T-cell (primary cell): ENCODE data around the gene ZKSCAN5. TPM values are rescaled to one million over a fixed set of nuclear protein-coding genes. Genes with fewer than 3 reads are reported as not detected.
"Not testable (repeated sequence)": the region's sequence is repeated elsewhere in the genome, so short reads cannot be mapped to it uniquely, and the experiment has no call there.

Source experiments
- ATAC-seq, 4 experiments: fragments of 200-7000 bp in 3 of 4; fragments of 150-1000 bp in 1 of 4; cut with Tn5 transposase; replicated peaks in 1 of 4; 1 replicate in 3 of 4; 2 replicates in 1 of 4; pipeline ENCODE4 v1.10.0; 2021; ENCODE audit warnings: moderate library complexity in 3 of 4, mild to moderate bottlenecking in 2 of 4, moderate number of reproducible peaks in 1 of 4
- CTCF ChIA-PET, 2 donors: fragments of 300-600 bp; sonication (Branson Sonifier 250); formaldehyde crosslinking; loops; one replicate each; lab custom pipeline; 2022; ENCODE audit warnings: antibody characterized with exemption in 2 of 2; lab: Charles Lee
- POLR2A ChIA-PET, 2 donors: fragments of 300-600 bp; sonication (Branson Sonifier 250); formaldehyde crosslinking; loops; one replicate each; lab custom pipeline; 2022; ENCODE audit warnings: antibody characterized with exemption in 2 of 2; lab: Charles Lee
- DNase-seq, 35 experiments: peaks; one replicate each; pipeline versions ENCODE4 v3.0.0 to v3.0.0-alpha.2; 2013 to 2023
- H3K27ac ChIP-seq: one replicate; pipeline ENCODE4 v1.5.1; 2013; ENCODE audit warnings: low read length
- H3K27me3 ChIP-seq, 2 experiments: replicated peaks in 1 of 2; 1 replicate in 1 of 2; 2 replicates in 1 of 2; pipeline versions ENCODE4 v1.6.1 to v1.7.0; 2013; ENCODE audit warnings: low read length in 1 of 2, mixed read lengths in 1 of 2; ENCODE audit not compliant: control insufficient read depth in 2 of 2, insufficient read depth in 2 of 2; ENCODE audit errors: extremely low read depth in 1 of 2
- H3K36me3 ChIP-seq, 2 donors: 1 replicate in 1 of 2; 2 replicates in 1 of 2; pipeline versions ENCODE4 v1.6.1 to v1.7.0; 2013; ENCODE audit warnings: low read length in 1 of 2; ENCODE audit not compliant: control insufficient read depth in 2 of 2, insufficient read depth in 1 of 2; ENCODE audit errors: extremely low read depth in 1 of 2
- H3K4me1 ChIP-seq, 2 experiments: 1 replicate in 1 of 2; 2 replicates in 1 of 2; pipeline versions ENCODE4 v1.6.1 to v1.7.0; 2013; ENCODE audit warnings: low read length in 2 of 2, mixed read lengths in 1 of 2; ENCODE audit not compliant: insufficient read depth in 2 of 2, control insufficient read depth in 1 of 2; ENCODE audit errors: extremely low read depth in 1 of 2
- H3K4me3 ChIP-seq, 2 donors: 1 replicate in 1 of 2; 2 replicates in 1 of 2; pipeline versions ENCODE4 v1.5.1 to v1.7.0; 2013; ENCODE audit warnings: mild to moderate bottlenecking in 2 of 2, low read length in 1 of 2, moderate library complexity in 1 of 2; ENCODE audit not compliant: control insufficient read depth in 1 of 2; ENCODE audit errors: extremely low read depth in 1 of 2
- H3K9me3 ChIP-seq: 2 replicates; pipeline ENCODE4 v1.7.0; 2013
- H3K27ac Mint-ChIP-seq, 2 donors: one replicate each; pipeline ENCODE4 v1.8.0; 2020 to 2021; ENCODE audit warnings: mild to moderate bottlenecking in 2 of 2, mixed read lengths in 2 of 2
- H3K27me3 Mint-ChIP-seq, 2 donors: one replicate each; pipeline ENCODE4 v1.8.0; 2021 to 2022; ENCODE audit warnings: mixed read lengths in 2 of 2
- H3K36me3 Mint-ChIP-seq: one replicate; pipeline ENCODE4 v1.8.0; 2021; ENCODE audit warnings: mixed read lengths
- H3K4me1 Mint-ChIP-seq, 3 donors: one replicate each; pipeline ENCODE4 v1.8.0; 2020 to 2022; ENCODE audit warnings: mixed read lengths in 3 of 3, mild to moderate bottlenecking in 1 of 3
- H3K4me3 Mint-ChIP-seq, 3 donors: one replicate each; pipeline ENCODE4 v1.8.0; 2020 to 2022; ENCODE audit warnings: mild to moderate bottlenecking in 3 of 3, mixed read lengths in 3 of 3, moderate library complexity in 3 of 3
- H3K9me3 Mint-ChIP-seq, 3 donors: one replicate each; pipeline ENCODE4 v1.8.0; 2020 to 2022; ENCODE audit warnings: mixed read lengths in 3 of 3
- WGBS: methylation state at CpG from one replicate; pipeline ENCODE4 v1.1.5; 2013; ENCODE audit warnings: missing lambda C conversion rate; ENCODE audit not compliant: insufficient coverage; 5-methylcytosine and 5-hydroxymethylcytosine counted together
- total RNA-seq, 35 experiments: library from RNA in 6 of 35; stranded (reverse) in 6 of 35; fragments of 120-200 nt in 1 of 35; gene quantifications; one replicate each; pipeline versions ENCODE4 v1.2.1 to v1.2.4 and lab custom pipeline; 2013 to 2026

The ZKSCAN5 gene
- total RNA-seq, 5 donors from 2014 or later (not counting 1 experiment from before 2014, with no cell fraction given): 5.4 to 9.1 (median 8.2) TPM

- WGBS: no CpG with 5 or more reads among the region's 2 CpGs
These were observed 58.4 kb downstream of the ZKSCAN5 start for GRCh38 chr7:99562832-99563231.

GRCh38 chr7:99563650-99564049 is 59.2 kb downstream of the ZKSCAN5 start:
- Mint-ChIP-seq H3K4me1 (peaks cover 44 to 47% (median 47%) of the 10 kb centered on the region in 3 donors), H3K27ac (peak overlapping the region; percentile 31 to 78), H3K27me3 (no peaks in the 10 kb centered on the region), H3K4me3 (no peak overlapping the region), H3K9me3 (no peaks in the 10 kb centered on the region), H3K36me3 (peaks cover 44% of the 10 kb centered on the region)
- CTCF ChIA-PET: no interaction called here
- ATAC-seq (no peak), DNase-seq (no peak)
- POLR2A ChIA-PET: no interaction called here
- Histone ChIP-seq H3K36me3 (peaks cover 16 to 65% of the 10 kb centered on the region in 2 donors), H3K4me3 (no peak overlapping the region), H3K27me3 (no peaks in the 10 kb centered on the region), H3K4me1 (peaks cover 5 to 20% of the 10 kb centered on the region in 2 experiments), H3K27ac (no peak overlapping the region), H3K9me3 (no peaks in the 10 kb centered on the region)
- 100% methylated on average over 6 of the region's 10 CpGs for WGBS

More at GRCh38 chr7:99562832-99563231, 58.4 kb downstream of the ZKSCAN5 start:
- peak overlapping the region; percentile 54 to 65 for H3K27ac Mint-ChIP-seq
- H3K4me1 Mint-ChIP-seq: peaks cover 49 to 52% (median 49%) of the 10 kb centered on the region in 3 donors
- DNase-seq (peak in 2 of 35 experiments; percentile 5 to 9), ATAC-seq (peak in 2 of 4 experiments; percentile 26)
- ChIA-PET POLR2A (no interaction called here), CTCF (no interaction called here)
- peaks cover 46% of the 10 kb centered on the region for H3K36me3 Mint-ChIP-seq
- H3K9me3 Mint-ChIP-seq: no peaks in the 10 kb centered on the region
- no peaks in the 10 kb centered on the region for H3K9me3 ChIP-seq
- peaks cover 16 to 65% of the 10 kb centered on the region in 2 donors for H3K36me3 ChIP-seq
- H3K27ac ChIP-seq: no peak overlapping the region
- no peaks in the 10 kb centered on the region for H3K27me3 Mint-ChIP-seq
- no peak overlapping the region for H3K4me3 ChIP-seq
- no peak overlapping the region for H3K4me3 Mint-ChIP-seq
- H3K27me3 ChIP-seq: no peaks in the 10 kb centered on the region
- peaks cover 5 to 21% of the 10 kb centered on the region in 2 experiments for H3K4me1 ChIP-seq

- H3K4me1 ChIP-seq, H3K27ac Mint-ChIP-seq, H3K9me3 ChIP-seq, ATAC-seq, H3K27me3 ChIP-seq, POLR2A ChIA-PET, DNase-seq, H3K4me3 Mint-ChIP-seq, CTCF ChIA-PET, H3K27ac ChIP-seq, H3K27me3 Mint-ChIP-seq, H3K4me3 ChIP-seq, H3K9me3 Mint-ChIP-seq: not testable (repeated sequence)
- 100% methylated on average over 2 of the region's 7 CpGs for WGBS
- peaks cover 7 to 55% of the 10 kb centered on the region in 2 donors for H3K36me3 ChIP-seq
- Mint-ChIP-seq H3K36me3 (peaks cover 56% of the 10 kb centered on the region), H3K4me1 (peaks cover 14 to 21% (median 19%) of the 10 kb centered on the region in 3 donors)
These were observed 64.3 kb downstream of the ZKSCAN5 start for GRCh38 chr7:99568770-99569169.

- Histone ChIP-seq H3K27me3 (no peaks in the 10 kb centered on the region), H3K4me3 (no peak overlapping the region), H3K9me3 (no peaks in the 10 kb centered on the region), H3K4me1 (no peaks in the 10 kb centered on the region), H3K27ac (no peak overlapping the region), H3K36me3 (peaks cover 0 to 28% of the 10 kb centered on the region in 2 donors)
- CTCF ChIA-PET: no interaction called here
- ATAC-seq (no peak), DNase-seq (no peak)
- H3K4me1 Mint-ChIP-seq: peaks cover 3 to 7% (median 4%) of the 10 kb centered on the region in 3 donors
- no peaks in the 10 kb centered on the region for H3K9me3 Mint-ChIP-seq
- 100% methylated on average over 2 of the region's 3 CpGs for WGBS
- no peaks in the 10 kb centered on the region for H3K27me3 Mint-ChIP-seq
- peaks cover 42% of the 10 kb centered on the region for H3K36me3 Mint-ChIP-seq
- no peak overlapping the region for H3K4me3 Mint-ChIP-seq
- POLR2A ChIA-PET: interaction anchor here in 1 of 2 donors (0.6 kb wide), 1 partner anchor 1054 kb away, joined by 3 read pairs; no protein-coding TSS in a partner anchor
- H3K27ac Mint-ChIP-seq: peak overlapping the region in 1 of 2 donors; percentile 2
These were observed 67.3 kb downstream of the ZKSCAN5 start for GRCh38 chr7:99571768-99572167.

- WGBS: no CpG with 5 or more reads among the region's 1 CpG
- no peak overlapping the region for H3K27ac ChIP-seq
- POLR2A ChIA-PET: no interaction called here
- H3K9me3 Mint-ChIP-seq: no peaks in the 10 kb centered on the region
- H3K9me3 ChIP-seq: no peaks in the 10 kb centered on the region
- peaks cover 0 to 24% of the 10 kb centered on the region in 2 donors for H3K36me3 ChIP-seq
- no peak overlapping the region for H3K4me3 Mint-ChIP-seq
- DNase-seq (no peak), ATAC-seq (no peak)
- no peaks in the 10 kb centered on the region for H3K4me1 ChIP-seq
- H3K27ac Mint-ChIP-seq: no peak overlapping the region
- H3K36me3 Mint-ChIP-seq: peaks cover 42% of the 10 kb centered on the region
- peaks cover 3 to 7% (median 4%) of the 10 kb centered on the region in 3 donors for H3K4me1 Mint-ChIP-seq
- H3K27me3 Mint-ChIP-seq: no peaks in the 10 kb centered on the region
- no peak overlapping the region for H3K4me3 ChIP-seq
- CTCF ChIA-PET: no interaction called here
- H3K27me3 ChIP-seq: no peaks in the 10 kb centered on the region
These were observed 68.8 kb downstream of the ZKSCAN5 start for GRCh38 chr7:99573257-99573656.

GRCh38 chr7:99576251-99576650 is 71.8 kb downstream of the ZKSCAN5 start:
- Mint-ChIP-seq H3K27ac (no peak overlapping the region), H3K36me3 (peaks cover 27% of the 10 kb centered on the region), H3K9me3 (no peaks in the 10 kb centered on the region), H3K4me3 (no peak overlapping the region), H3K27me3 (no peaks in the 10 kb centered on the region), H3K4me1 (peaks cover 13 to 16% (median 13%) of the 10 kb centered on the region in 3 donors)
- DNase-seq: no peak
- peaks cover 0 to 23% of the 10 kb centered on the region in 2 donors for H3K36me3 ChIP-seq
- no peak overlapping the region for H3K27ac ChIP-seq
- ChIA-PET CTCF (no interaction called here), POLR2A (interaction anchor here (0.5 to 0.6 kb wide), 2 partner anchors 17 to 347 kb away, joined by 4 to 8 read pairs; no protein-coding TSS in a partner anchor)
- H3K4me3 ChIP-seq: no peak overlapping the region
- H3K9me3 ChIP-seq: no peaks in the 10 kb centered on the region
- peaks cover 0 to 15% of the 10 kb centered on the region in 2 experiments for H3K4me1 ChIP-seq
- no CpG with 5 or more reads among the region's 3 CpGs for WGBS
- no peak for ATAC-seq
- no peaks in the 10 kb centered on the region for H3K27me3 ChIP-seq
